Omental fat pad (tissue), 4 donors: ENCODE measurements around the gene OTOF. TPM values are rescaled to one million over a fixed set of nuclear protein-coding genes. Genes with fewer than 3 reads are reported as not detected.

ENCODE experiments used
- ATAC-seq: fragments of 150-250 bp; one replicate; pipeline ENCODE4 v1.9.1; 2016; ENCODE audit warnings: mild to moderate bottlenecking, moderate library complexity; ENCODE audit not compliant: low FRiP score
- DNase-seq: peaks from one replicate; pipeline ENCODE4 v3.0.0-alpha.2; 2019; ENCODE audit warnings: low spot score
- total RNA-seq, 4 donors: library from RNA; depleted of rRNA; stranded (reverse); fragments of >200 nt; gene quantifications; one replicate each; pipeline ENCODE4 v1.1.0, GENCODE V29; 2016
- TF ChIP-seq, protein P1 (sequence below), 3 donors: fragments of 450-650 bp; IDR thresholded peaks; one replicate each; pipeline ENCODE4 v1.5.1; 2016 to 2017; ENCODE audit warnings: antibody characterized with exemption in 3 of 3, mild to moderate bottlenecking in 3 of 3, moderate library complexity in 2 of 3

The OTOF gene
- total RNA-seq, 4 donors from 2014 or later, result 0.06 TPM; not detected in 3

DNA sequence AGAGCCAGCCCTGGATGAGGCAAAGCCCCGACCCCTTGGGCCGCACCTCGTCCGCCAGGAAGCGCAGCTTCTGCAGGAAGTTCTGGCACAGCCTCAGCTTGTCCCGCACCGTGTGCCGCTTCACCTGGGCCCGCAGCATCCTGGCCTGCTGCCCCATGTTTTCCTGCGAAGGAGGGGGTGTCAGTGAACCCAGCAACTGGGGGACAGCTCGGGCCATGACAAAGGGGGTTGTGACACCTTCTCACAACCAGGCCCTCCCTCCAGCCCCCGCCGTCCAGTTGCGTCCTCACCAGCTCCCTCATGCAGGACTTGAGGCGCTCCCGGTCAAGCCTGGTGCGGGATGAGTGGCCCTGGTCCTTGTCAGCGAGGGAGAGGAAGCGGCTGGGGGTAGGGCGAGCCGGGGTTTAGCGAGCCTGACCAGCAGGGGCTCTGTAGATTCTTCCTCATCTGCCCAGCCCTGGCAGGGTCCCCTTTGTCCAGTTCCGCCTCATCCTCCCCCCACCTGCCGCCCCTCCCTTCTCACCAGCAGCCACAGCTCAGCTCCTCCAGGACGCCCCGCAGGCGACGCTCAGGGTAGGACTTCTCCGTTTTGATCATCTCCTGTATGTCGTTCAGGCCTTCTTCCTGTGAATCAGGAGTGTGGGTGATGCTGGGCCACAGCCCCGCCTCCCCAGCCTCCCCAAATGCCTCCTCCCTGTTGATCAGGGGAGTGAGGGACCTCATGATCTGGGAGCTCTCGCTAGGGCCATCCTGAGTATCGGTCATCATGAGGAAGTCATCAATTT lies 606 bp downstream of the OTOF start:
- ATAC-seq (no peak), DNase-seq (no peak)
- TF ChIP-seq, protein P1, sequence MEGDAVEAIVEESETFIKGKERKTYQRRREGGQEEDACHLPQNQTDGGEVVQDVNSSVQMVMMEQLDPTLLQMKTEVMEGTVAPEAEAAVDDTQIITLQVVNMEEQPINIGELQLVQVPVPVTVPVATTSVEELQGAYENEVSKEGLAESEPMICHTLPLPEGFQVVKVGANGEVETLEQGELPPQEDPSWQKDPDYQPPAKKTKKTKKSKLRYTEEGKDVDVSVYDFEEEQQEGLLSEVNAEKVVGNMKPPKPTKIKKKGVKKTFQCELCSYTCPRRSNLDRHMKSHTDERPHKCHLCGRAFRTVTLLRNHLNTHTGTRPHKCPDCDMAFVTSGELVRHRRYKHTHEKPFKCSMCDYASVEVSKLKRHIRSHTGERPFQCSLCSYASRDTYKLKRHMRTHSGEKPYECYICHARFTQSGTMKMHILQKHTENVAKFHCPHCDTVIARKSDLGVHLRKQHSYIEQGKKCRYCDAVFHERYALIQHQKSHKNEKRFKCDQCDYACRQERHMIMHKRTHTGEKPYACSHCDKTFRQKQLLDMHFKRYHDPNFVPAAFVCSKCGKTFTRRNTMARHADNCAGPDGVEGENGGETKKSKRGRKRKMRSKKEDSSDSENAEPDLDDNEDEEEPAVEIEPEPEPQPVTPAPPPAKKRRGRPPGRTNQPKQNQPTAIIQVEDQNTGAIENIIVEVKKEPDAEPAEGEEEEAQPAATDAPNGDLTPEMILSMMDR (IDR thresholded peaks at IDR 0.05), result no peak

DNA sequence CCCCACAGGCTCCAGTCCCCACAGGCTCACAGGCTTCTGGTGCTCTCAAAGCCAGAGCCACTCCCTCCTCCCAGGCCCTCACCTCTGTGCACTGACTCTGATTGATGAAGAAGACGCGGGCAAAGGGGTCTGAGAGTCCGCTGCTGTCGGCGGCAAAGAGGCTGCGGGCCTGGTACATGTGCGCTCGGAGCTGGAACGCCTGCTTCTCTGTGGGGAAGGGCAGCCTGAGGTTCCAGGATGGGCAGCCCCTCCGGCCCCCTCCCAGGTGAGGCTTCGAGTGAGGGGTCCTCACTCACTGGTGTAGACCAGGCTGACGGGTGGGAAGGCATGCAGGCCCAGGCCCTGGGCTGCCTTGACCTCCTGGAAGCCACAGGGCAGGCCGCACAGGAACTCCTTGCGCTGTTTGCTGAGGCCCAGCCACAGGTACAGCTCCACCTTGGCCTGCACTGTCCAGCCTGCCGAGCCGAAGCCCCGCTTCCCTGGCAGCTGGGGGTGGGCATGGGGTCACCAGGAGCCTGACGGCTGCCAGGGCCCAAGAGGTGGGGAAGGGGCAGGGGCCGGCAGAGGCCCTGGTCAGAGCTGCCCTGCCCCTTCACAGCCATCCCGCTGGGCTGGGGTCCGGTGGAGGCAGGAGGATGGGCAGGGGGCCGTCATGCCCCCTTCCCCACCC lies 2.0 kb downstream of the OTOF start:
- no peak for ATAC-seq
- no peak for DNase-seq
- TF ChIP-seq, protein P1 (IDR thresholded peaks at IDR 0.05), result no peak

DNA sequence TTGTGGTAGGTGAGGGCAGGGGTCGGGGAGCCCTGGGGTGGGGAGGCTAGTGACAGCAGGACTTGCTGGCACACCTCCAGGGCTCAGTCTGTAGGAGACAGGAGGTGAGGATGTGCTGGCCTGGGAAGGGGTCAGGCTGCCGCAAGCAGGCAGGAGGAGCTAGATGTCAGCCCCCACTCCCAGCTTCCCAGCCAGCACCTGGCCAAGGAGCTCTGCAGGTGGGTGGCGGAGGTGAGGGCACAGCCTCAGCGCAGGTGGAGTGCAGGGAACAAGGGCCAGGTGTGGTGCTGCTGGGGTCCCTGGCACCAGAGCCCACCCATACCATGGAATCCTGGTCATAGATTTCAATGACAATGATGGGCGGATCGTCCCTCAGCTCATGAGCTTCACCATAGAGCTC lies 2.9 kb downstream of the OTOF start:
- ATAC-seq (no peak), DNase-seq (no peak)
- TF ChIP-seq, protein P1 (IDR thresholded peaks at IDR 0.05), result no peak

DNA sequence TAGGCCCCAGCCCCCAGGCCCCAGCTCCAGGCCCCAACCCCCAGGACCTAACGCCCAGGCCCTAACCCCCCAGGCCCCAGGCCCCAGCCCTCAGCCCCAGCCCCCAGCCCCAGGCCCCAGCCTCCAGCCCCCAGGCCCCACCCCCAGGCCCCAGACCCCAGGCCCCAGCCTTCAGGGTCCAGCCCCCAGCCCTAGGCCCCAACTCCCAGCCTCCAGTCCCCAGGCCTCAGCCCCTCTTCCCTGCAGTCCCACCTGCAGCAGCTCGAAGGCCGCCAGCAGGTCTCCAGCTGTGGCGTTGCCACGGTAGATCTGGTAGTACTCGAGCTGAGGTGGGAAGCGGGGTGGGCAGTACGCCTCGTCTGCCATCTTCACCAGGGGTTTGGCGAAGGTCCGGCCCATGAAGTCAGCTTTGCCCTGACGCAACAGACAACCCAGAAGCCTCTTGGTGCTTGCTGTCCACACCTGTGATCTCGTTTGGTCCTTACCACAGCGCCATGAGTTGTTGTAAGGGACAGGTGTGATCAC lies 3.6 kb downstream of the OTOF start:
- DNase-seq (no peak), ATAC-seq (no peak)
- TF ChIP-seq, protein P1 (IDR thresholded peaks at IDR 0.05), result no peak

DNA sequence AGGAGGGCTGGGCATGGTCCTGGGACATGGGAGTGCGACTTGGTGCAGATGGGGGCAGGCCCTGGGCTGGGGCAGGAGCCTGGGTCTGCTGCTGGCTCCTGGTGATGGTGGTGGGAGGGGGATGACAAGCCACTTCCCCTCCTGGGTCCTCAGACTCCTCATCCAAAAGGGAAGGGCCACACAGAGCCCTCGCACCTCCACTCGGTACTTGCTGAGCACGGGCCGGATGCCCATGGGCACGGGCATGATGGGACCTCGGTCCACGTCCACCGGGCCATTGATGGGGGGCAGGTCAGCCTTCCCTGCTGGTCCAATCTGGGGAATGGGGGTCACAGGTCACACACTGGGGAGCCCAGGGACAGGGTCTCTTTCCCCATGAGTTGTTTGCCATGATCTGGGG lies 4.1 kb downstream of the OTOF start:
- DNase-seq (no peak), ATAC-seq (no peak)
- TF ChIP-seq, protein P1 (IDR thresholded peaks at IDR 0.05), result no peak

DNA sequence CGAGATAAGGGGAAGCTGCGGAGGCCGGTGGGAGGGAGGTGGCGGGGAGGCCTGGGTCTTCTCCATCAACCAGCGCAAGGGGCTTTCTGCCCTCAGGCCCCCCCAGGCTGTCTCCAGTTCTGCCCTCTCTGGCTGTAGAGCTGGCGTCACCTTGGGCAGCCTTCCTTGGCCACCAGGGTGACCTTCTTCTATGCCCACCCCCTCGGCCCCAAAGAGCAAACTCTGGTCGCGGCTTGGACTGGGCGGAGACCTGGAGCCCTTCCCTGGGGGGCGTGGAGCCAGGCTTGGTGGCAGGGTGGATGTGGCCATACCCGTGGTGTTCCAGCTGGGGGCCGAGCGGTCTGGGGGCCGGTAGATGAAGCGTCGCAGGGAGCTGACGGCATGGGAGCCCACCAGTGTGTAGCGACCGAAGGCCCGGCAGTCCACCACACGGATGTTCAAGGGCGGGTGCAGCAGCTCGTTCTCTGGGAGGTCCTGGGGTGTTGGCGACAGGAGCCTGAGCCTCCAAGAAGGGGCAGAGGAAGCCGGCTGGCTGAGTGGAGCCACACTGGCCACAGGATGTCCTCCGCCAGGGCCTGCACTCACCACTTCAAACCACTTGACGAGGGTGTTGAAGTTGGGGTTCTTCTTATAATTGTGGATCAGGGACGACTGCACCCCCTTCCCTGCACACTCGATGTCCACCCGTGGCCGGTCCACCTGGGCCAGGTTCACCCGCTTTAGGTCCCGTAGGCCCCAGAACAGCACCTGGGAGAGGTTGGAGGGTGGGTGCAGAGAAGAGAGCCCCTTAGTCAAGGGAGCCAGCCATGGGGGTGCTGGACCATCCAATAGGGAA lies 4.9 kb downstream of the OTOF start:
- DNase-seq (no peak), ATAC-seq (no peak)
- TF ChIP-seq, protein P1 (IDR thresholded peaks at IDR 0.05), result no peak
